NCI-H69 (cell line): ENCODE data around the gene VAMP1.
A peak's percentile ranks its signal among the peaks of the same experiment; 100 is the strongest.
"Not testable (repeated sequence)": the region's sequence is repeated elsewhere in the genome, so short reads cannot be mapped to it uniquely, and the experiment has no call there.

ENCODE experiments used
- DNase-seq: peaks from one replicate; lab custom pipeline; 2025; lab: John Stamatoyannopoulos, UW

The VAMP1 gene

DNA sequence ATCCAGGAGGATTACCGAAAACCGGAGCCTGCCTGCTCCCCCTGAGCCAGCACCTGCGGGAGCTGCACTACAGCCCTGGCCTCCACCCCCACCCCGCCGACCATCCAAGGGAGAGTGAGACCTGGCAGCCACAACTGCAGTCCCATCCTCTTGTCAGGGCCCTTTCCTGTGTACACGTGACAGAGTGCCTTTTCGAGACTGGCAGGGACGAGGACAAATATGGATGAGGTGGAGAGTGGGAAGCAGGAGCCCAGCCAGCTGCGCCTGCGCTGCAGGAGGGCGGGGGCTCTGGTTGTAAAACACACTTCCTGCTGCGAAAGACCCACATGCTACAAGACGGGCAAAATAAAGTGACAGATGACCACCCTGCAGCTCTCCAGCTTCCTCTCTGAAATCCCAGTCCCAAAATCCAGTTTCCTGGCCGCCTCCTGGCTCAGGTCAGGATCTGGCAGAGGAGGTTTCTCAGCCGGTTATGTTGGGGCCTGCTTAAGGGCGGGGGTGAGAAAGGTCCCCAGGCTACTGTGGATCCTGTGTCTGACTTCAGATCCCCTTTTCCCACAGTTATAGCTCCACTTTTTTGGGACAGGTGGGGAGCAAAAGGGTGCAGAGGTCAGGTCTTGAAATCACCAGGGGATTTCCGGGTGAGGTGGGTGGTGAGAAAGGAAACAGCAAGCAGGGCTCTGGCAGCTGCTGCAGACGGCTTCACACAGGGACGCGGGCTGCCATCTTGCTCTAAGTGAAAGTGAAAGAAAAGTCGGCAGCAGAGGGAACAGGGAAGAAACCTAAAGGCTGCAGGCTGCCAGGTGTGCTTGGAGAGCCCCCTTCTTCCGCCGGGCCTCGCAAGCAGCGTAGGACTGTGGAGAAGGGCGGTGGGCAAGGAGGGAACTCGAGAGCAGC is 18.9 kb downstream of the VAMP1 start, which contains the start of gene TAPBPL:
TSS of gene TAPBPL (plus strand) at position 695 of the 897 bp plus-strand sequence. CDS start 207 bp downstream, outside the sequence.
- peak; percentile 97 for DNase-seq

- no peak for DNase-seq
These were observed 19.6 kb downstream of the VAMP1 start for GRCh38 chr12:6450869-6451347.

GRCh38 chr12:6450091-6450868 is 20.2 kb downstream of the VAMP1 start:
- DNase-seq = peak; percentile 18

DNA sequence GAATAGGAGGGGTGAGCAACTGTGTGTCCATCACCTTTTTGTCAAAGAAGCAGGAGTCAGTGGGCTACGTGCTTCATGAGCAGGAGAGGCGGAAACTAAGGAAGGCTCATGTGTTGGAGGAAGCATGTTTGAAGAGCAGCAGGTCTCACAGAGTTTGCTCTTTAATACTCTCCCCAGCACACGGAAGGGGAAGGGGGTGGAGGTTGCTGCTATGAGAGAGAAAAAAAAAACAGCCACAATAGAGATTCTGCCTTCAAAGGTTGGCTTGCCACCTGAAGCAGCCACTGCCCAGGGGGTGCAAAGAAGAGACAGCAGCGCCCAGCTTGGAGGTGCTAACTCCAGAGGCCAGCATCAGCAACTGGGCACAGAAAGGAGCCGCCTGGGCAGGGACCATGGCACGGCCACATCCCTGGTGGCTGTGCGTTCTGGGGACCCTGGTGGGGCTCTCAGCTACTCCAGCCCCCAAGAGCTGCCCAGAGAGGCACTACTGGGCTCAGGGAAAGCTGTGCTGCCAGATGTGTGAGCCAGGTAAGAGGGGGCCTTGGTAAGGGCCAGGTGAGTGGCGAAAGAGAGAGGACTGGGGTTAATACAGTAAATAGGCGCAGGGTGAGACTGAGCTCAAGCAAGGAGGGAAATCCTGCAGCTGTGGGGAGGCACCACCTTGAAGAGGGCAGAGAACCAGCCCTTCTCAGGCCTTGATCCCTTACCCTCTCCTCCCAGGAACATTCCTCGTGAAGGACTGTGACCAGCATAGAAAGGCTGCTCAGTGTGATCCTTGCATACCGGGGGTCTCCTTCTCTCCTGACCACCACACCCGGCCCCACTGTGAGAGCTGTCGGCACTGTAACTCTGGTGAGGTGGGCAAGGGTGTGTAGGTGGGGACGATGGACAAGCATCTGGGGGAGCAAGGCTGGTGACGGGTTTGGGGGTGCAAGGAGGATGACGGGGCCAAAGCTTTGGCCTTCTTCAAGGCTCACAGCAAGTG is 25.5 kb downstream of the VAMP1 start, which contains the start of gene CD27:
TSS of gene CD27 (plus strand) at position 252 of the 985 bp plus-strand sequence. CDS start at position 393, 141 bp downstream.
- DNase-seq = no peak

DNA sequence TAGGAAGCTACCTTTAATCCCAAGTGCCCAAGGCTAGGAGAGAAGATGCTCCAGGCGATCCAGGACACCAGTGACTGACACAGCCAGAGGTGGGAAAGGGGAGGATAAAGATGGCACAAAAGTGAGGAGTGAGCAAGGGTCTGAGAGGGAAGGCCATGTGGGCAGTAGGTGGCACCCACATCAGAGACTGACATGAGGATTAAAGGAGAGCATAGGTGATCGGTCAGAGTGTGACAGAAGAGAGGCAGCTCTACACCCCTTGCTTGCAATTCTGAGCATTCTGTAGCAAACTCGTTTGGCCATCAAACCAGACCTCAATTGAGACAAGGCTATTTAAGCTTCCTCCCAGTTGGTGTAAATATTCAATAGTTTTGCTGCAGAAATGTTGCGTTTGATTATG is 26.4 kb downstream of the VAMP1 start:
- no peak for DNase-seq

GRCh38 chr12:6443361-6443983 is 27.0 kb downstream of the VAMP1 start:
- DNase-seq = no peak

- DNase-seq = no peak
These were observed 27.6 kb downstream of the VAMP1 start for GRCh38 chr12:6442836-6443235.

DNA sequence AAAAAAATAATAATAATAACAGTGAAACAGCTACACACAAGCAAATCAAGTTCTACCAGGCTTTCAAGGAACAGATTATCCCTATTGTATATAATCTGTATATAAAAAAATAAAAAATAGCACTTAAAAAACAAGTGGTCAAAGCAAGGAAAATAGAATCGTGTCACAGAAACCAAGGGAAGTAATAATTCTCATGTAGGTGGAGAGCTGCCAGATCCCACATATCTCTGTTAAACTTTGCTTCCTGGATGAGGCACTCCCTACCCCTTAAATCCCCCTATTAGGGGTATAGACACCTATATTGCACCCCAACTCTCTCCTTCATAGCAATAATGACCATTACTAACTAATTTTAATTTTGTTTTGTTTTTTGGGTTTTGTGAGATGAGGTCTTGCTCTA is 30.1 kb downstream of the VAMP1 start:
- DNase-seq = no peak

DNA sequence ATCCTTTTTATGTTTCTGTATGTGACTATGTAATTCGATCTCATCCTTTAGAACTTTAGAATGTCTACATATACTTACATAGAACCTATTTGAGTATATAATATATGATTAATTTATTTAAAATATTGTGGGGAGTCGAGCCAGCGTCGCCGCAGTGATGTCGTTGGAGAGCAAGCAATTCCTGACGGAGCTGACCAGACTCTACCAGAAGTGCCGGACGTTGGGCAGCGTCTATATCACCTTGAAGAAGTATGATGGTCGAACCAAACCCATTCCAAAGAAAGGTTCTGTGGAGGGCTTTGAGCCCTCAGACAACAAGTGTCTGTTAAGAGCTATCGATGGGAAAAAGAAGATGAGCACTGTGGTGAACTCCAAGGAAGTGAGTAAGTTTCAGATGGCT is 32.1 kb downstream of the VAMP1 start:
- DNase-seq = no peak

DNA sequence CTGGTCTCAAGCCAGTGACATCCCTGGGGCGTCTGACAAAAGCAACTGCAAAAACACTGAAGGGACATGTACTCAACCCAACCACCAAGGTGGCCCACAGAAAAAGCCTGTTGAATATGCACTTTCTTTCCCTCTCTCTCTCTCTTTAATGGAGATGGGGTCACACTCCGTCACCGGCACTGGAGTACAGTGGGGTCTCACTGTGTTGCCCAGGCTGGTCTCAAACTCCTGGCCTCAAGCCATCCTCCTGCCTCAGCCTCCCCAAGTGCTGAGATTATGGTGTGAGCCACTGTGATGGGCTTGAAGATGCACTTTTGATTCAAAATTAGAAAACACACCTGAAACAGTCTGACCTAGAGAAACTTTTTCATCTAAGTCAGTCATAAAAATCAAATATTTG is 32.9 kb downstream of the VAMP1 start:
- DNase-seq = no peak

DNA sequence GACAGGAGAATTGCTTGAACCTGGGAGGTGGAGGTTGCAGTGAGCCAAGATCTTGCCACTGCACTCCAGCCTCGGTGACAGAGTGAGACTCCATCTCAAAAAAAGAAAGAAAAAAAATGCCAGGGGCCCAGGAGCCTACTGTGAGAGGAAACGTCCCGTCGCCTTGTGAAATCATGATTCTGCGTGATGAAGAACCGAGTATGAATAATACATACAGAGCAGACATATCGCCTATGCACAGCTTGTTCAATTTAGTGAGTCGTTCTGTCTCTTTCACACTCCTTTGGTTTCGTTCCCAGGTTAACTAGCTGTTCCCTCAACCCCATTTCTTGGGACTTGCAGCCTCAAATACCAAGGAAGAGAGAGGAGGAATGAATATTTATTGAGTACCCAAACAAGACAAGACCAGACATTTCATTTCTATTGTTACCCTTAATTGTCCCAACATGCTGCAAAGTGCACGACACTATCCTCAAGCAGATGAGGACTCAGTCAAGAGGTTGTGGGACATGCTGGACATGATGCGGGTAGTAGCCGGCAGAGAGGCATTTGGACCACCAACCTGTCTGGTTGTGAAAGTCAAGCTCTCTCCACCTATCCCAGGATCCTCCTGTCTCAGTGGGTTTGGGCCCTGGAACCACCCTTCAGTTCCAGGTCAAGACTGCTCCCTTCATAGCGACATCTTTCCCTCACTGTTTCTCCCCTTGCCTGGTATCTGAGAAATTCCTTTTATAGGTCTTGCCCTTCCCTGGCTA is 34.3 kb downstream of the VAMP1 start:
- DNase-seq = no peak

GRCh38 chr12:6434205-6435140 is 36.0 kb downstream of the VAMP1 start:
- peak; percentile 13 for DNase-seq

GRCh38 chr12:6432991-6433390 is 37.5 kb downstream of the VAMP1 start:
- no peak for DNase-seq

DNA sequence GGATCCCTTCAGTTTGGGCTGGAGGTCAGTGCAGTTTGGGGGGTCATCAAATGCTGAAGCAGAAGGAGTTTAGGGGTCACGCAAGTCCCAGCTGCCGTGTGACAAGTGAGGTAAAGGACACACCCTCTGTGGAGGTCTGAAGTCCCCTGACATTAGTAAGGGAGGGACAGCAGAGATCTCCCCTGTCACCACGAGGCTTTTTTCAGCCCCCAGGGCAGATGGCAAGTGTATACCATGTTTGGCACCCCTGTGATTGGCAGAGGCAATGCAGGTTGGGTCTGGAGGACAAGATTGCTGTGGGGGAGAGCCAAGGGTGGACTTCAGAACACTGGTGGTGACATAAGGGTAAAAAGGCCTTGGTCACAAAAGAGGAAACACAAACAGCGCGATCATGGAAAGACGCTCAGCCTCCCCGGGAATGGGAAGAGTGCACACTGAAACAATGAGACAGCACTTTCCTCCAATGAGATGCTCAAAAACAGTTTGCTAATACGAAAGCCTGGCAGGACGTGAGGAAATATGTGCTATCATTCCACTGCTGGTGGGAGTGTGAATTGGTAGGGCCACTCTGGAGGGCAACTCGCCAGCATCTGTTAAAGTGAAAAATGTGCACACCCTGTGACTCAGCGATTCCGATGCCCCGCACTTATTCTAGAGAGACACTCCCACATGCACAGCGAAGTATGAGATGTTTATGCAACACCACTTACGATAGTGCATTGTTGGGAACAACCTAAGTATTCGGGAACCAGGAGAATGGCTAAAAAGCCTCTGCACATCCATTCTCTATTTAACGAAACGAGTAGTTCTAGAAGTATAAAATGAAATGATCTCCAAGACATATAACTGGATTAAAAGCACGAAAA is 40.1 kb downstream of the VAMP1 start:
- DNase-seq = peak; percentile 44

DNA sequence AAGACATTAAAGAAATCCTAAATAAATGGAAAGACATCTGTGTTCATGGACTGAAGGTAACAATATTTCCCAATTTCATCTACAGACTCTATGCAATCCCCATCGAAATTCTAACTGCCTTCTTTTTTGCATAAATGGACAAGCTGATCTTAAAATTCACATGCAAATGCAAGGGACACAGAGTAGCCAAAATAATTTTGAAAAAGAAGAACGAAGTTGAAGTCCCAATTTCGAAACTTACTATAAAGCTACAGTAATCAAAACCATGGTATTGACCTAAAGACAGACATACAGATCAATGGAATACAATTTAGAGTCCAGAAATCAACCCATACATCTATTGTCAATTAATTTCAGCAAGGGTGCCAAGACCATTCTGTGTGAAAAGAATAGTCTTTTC is 42.2 kb downstream of the VAMP1 start:
- DNase-seq = no peak

DNA sequence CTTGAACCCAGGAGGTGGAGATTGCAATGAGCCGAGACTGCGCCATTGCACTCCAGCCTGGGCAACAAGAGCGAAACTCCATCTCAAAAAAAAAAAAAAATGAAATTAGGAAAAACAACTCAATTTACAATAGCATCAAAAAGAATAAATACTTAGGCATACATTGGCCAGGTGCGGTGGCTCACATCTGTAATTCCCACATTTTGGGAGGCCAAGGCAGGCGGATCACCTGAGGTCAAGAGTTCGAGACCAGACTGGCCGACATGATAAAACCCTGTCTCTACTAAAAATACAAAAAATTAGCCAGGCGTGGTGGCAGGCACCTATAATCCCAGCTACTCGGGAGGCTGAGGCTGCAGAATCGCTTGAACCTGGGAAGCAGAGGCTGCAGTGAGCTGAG is 42.7 kb downstream of the VAMP1 start:
- not testable (repeated sequence) for DNase-seq

DNA sequence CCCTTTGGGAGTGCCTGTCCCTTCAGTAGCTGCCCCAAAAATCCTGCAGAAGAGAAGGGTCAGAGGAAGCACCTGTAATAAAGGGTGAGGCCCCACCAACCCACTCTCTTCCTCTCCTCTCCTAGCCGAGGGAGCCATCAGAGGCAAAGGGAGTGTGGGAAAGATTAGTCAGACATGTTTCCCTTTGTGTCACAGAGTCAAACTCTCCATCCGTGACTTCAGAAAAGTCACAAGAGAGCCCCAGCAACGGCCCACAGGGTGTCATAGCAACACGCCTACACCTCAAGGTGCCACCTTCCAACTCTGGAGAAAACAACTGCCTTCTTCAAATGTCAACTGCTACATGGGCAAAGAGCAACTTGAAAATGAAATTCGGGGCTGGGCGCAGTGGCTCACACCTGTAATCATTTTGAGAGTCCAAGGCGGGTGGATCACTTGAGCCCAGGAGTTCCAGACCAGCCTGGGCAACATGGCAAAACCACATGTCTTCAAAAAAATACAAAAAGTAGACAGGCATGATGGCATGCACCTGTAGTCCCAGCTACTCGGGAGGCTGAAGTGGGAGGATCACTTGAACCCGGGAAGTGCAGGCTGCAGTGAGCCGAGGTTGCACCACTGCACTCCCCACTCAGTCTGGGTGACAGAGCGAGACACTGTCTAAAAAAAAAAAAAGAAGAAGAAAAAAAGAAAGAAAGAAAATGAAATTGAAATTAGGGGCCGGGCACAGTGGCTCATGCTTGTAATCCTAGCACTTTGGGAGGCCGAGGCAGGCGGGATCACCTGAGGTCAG is 43.4 kb downstream of the VAMP1 start:
- no peak for DNase-seq
